Upper lobe of right lung (tissue), 1 donor: ENCODE measurements around the gene TRIM40. TPM values are rescaled to one million over a fixed set of nuclear protein-coding genes. Genes with fewer than 3 reads are reported as not detected.
"Not testable (repeated sequence)": the region's sequence is repeated elsewhere in the genome, so short reads cannot be mapped to it uniquely, and the experiment has no call there.

Source experiments
- ATAC-seq: fragments of 200-7000 bp; cut with Tn5 transposase; one replicate; pipeline ENCODE4 v1.9.1; 2020; ENCODE audit warnings: mild to moderate bottlenecking, moderate library complexity
- DNase-seq: peaks from one replicate; pipeline ENCODE4 v3.0.0-alpha.2; 2020
- H3K27ac ChIP-seq: fragments of 200-600 bp; one replicate; pipeline ENCODE4 v1.8.0; 2022
- H3K27me3 ChIP-seq: fragments of 200-600 bp; one replicate; pipeline ENCODE4 v1.8.0; 2022; ENCODE audit warnings: mild to moderate bottlenecking
- H3K36me3 ChIP-seq: fragments of 200-600 bp; one replicate; pipeline ENCODE4 v1.8.0; 2022
- H3K4me1 ChIP-seq: fragments of 200-600 bp; one replicate; pipeline ENCODE4 v1.8.0; 2022
- H3K4me3 ChIP-seq: fragments of 200-600 bp; one replicate; pipeline ENCODE4 v1.8.0; 2022; ENCODE audit warnings: mild to moderate bottlenecking
- H3K9me3 ChIP-seq: fragments of 200-600 bp; one replicate; pipeline ENCODE4 v1.8.0; 2022
- CTCF ChIP-seq: fragments of 200-600 bp; IDR thresholded peaks from one replicate; pipeline ENCODE4 v1.8.0; 2022; ENCODE audit warnings: antibody characterized with exemption
- intact Hi-C: fragments of 100-400 bp; cut with DNase I; formaldehyde crosslinking; loops from one replicate; pipeline ENCODE4 v1.11.0; 2022
- total RNA-seq: library from RNA; stranded (reverse); fragmentation: NEBNext Ultra II Directional; extraction: Animal tissue kit (Norgen Biotek cat#: 25700); gene quantifications from one replicate; pipeline ENCODE4 v1.2.1, GENCODE V29; 2021
- donor health status: DM: no; HTN: yes; CAD: no; lungs with severe emphysema.

TRIM40 gene
- total RNA-seq, 1 donor from 2014 or later = not detected

DNA sequence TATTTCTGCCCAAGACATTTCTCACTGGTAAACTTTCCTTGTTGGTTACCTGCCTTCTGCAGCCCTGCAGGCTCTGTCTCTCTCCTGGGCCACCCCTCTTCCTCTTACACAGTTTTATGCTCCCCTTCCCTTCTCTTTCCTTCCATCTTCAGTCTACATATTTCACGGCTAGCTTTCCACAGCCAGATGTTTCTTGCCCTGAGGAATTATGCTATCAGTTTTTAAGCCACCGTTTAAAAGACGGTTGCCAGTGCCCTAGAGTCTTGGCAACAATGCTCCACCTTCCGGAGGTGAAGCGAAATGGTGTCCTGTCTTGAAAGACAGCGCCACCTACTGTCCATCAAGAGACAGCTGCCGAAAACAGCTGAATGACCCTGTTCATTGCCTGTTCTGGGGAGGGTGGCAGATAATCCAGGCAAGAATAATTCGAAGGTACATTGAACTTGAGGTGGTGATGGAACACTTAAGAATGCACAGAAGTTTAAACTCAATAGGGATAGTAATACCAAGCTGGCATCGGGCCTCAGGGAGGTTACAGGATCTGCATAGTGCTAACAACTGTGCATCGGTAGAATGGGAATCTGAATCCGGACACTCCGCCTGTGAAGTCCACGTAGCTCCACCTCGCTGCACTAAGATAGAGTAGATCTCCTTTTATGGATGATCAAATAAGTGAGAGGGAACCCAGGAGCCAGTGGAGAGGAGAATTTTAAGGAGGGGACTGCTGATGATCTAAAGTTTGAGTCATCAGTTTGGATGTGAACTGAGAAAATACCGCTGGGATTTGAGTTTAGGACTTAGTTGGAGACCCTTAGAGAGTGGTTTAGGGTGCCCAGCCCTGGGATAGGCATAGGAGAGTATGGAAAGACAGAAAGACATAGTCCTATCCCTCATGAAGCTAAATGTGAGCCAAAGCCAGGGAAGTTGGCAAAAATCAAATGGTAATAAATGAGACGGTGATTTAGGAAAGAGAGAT, 4.8 kb upstream of the TRIM40 start:
- intact Hi-C loops = no loop called here
- DNase-seq (peak; percentile 68), ATAC-seq (peak; percentile 96)
- Histone ChIP-seq H3K27me3 (peaks cover 45% of the 10 kb centered on the region), H3K36me3 (no peaks in the 10 kb centered on the region), H3K27ac (no peak overlapping the region), H3K4me1 (peaks cover 13% of the 10 kb centered on the region), H3K9me3 (no peaks in the 10 kb centered on the region), H3K4me3 (no peak overlapping the region)
- peak; percentile 99 for TF ChIP-seq CTCF

DNA sequence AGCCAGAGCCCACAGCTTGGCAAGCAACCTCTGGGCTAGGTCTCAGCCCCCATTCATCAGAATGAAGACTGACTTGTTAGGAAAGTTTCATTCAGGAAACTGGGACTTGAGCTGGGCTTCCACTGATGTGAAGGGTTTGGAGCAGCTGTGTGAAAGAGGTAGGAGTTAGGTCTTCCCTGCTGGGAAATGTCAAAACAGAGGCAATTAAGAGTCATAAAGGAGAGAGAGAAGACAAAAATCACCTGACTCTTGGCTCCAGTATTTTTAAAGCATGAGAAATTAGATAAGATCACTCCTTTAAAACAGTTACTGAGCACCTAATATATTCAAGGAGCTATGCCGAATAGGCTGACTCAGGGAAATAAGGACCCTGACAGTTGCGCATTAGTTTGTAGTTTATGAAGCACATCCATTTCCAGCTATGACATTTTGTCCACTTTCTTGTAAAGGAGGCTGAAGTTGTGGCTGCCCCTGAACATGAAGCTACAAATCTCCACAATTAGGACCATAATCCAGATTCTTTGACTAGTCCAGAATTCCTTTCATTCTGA, 3.9 kb upstream of the TRIM40 start:
- Histone ChIP-seq H3K9me3 (no peaks in the 10 kb centered on the region), H3K27ac (no peak overlapping the region), H3K27me3 (peaks cover 45% of the 10 kb centered on the region), H3K36me3 (no peaks in the 10 kb centered on the region), H3K4me3 (no peak overlapping the region), H3K4me1 (peaks cover 13% of the 10 kb centered on the region)
- ATAC-seq (no peak), DNase-seq (no peak)
- TF ChIP-seq CTCF = no peak
- intact Hi-C loops = no loop called here

DNA sequence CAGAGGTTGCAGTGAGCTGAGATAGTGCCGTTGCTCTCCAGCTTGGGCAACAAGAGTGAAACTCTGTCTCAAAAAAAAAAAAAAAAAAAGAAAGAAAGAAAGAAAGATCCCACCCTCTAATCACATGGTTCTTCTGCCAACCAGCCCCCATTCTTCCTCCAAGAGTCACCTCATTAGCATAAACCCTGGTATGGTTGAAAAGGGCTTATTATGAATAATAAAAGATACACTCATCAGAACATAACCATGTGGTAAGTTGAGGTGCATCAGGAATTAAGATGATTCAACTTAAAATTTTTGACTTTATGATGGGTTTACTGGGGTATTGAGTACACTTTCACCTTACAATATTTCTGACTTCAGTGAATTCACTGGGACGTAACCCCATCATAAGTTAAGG, 793 bp upstream of the TRIM40 start:
- Histone ChIP-seq H3K36me3 (no peaks in the 10 kb centered on the region), H3K4me1 (peaks cover 7% of the 10 kb centered on the region), H3K4me3 (no peak overlapping the region), H3K27ac (no peak overlapping the region), H3K9me3 (no peaks in the 10 kb centered on the region), H3K27me3 (peaks cover 18% of the 10 kb centered on the region)
- TF ChIP-seq CTCF = no peak
- no peak for ATAC-seq
- no peak for DNase-seq
- intact Hi-C loops = no loop called here

GRCh38 chr6:30136570-30137286, 788 bp downstream of the TRIM40 start:
- Histone ChIP-seq H3K4me3 (no peak overlapping the region), H3K27ac (no peak overlapping the region), H3K4me1 (no peaks in the 10 kb centered on the region), H3K9me3 (no peaks in the 10 kb centered on the region), H3K36me3 (no peaks in the 10 kb centered on the region), H3K27me3 (peaks cover 18% of the 10 kb centered on the region)
- no peak for ATAC-seq
- intact Hi-C loops = no loop called here
- DNase-seq = no peak
- TF ChIP-seq CTCF = no peak

DNA sequence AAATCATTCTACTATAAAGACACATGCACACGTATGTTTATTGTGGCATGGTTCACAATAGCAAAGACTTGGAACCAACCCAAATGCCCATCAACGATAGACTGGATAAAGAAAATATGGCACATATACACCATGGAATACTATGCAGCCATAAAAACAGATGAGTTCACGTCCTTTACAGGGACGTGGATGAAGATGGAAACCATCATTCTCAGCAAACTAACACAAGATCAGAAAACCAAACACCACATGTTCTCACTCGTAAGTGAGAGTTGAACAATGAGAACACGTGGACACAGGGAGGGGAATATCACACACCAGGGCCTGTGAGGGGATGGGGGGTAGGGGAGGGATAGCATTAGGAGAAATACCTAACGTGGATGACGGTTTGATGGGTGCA, 4.3 kb downstream of the TRIM40 start:
- DNase-seq, H3K27me3 ChIP-seq, intact Hi-C loops, H3K9me3 ChIP-seq, ATAC-seq, H3K36me3 ChIP-seq, H3K4me1 ChIP-seq, H3K4me3 ChIP-seq, H3K27ac ChIP-seq: not testable (repeated sequence)

- Histone ChIP-seq H3K27ac (no peak overlapping the region), H3K4me3 (no peak overlapping the region), H3K4me1 (no peaks in the 10 kb centered on the region), H3K9me3 (no peaks in the 10 kb centered on the region), H3K36me3 (no peaks in the 10 kb centered on the region), H3K27me3 (peaks cover 5% of the 10 kb centered on the region)
- no peak for ATAC-seq
- DNase-seq = no peak
- TF ChIP-seq CTCF = no peak
- intact Hi-C loops = no loop called here
These were observed 6.7 kb downstream of the TRIM40 start for GRCh38 chr6:30142665-30143064.
